ENCODE data around the gene GDF2.

- TF ChIP-seq POLR2AphosphoS5 (IDR thresholded peaks at IDR 0.05; ENCODE audit: borderline replicate concordance, low read depth, low read length) (no peak), EZH2 (IDR thresholded peaks at IDR 0.05) (no peak), FOXP2 (optimal IDR thresholded peaks at IDR 0.05; ENCODE audit: control extremely low read depth, extremely low read length, insufficient read depth) (no peak)
Measured at GRCh38 chr10:47359626-47360418, 37.6 kb downstream of the GDF2 start.
